ENCODE results near the gene CERKL. TPM values are rescaled to one million over a fixed set of nuclear protein-coding genes. Genes with fewer than 3 reads are reported as not detected.

The CERKL gene
- total RNA-seq, 6 experiments from 2014 or later = 0.37 TPM; not detected in 5

GRCh38 chr2:181605889-181606837 is 50.7 kb downstream of the CERKL start:
- DNase-seq = no peak
- ATAC-seq = no peak
- Histone ChIP-seq H3K4me3 (no peak overlapping the region), H3K36me3 (no peaks in the 10 kb centered on the region), H3K9me3 (no peaks in the 10 kb centered on the region), H3K27me3 (no peaks in the 10 kb centered on the region), H3K4me1 (no peaks in the 10 kb centered on the region), H3K27ac (no peak overlapping the region)
- 53% methylated on average over 3 of the region's 3 CpGs for WGBS (ENCODE audit: insufficient coverage, low coverage, low lambda C conversion rate, missing lambda C conversion rate)
- TF ChIP-seq CTCF (IDR thresholded peaks at IDR 0.05) (no peak), POLR2A (IDR thresholded peaks at IDR 0.05) (no peak)
- intact Hi-C loops (cut with DNase I) = no loop called here

- Histone ChIP-seq H3K4me1 (no peaks in the 10 kb centered on the region), H3K27ac (no peak overlapping the region), H3K36me3 (no peaks in the 10 kb centered on the region), H3K4me3 (no peak overlapping the region), H3K27me3 (no peaks in the 10 kb centered on the region), H3K9me3 (no peaks in the 10 kb centered on the region)
- ATAC-seq = no peak
- no peak for TF ChIP-seq POLR2A (IDR thresholded peaks at IDR 0.05)
- no peak for TF ChIP-seq CTCF (IDR thresholded peaks at IDR 0.05)
- no peak for DNase-seq
- intact Hi-C loops (cut with DNase I) = no loop called here
- WGBS (ENCODE audit: insufficient coverage, low coverage, low lambda C conversion rate, missing lambda C conversion rate) = 100% methylated on average over 1 of the region's 1 CpG
Observed at GRCh38 chr2:181602017-181602416, 54.9 kb downstream of the CERKL start.

GRCh38 chr2:181596556-181596955 is 60.3 kb downstream of the CERKL start:
- no peaks in the 10 kb centered on the region for H3K27me3 ChIP-seq
- 33% methylated on average over 1 of the region's 1 CpG for WGBS (ENCODE audit: insufficient coverage, low coverage, low lambda C conversion rate, missing lambda C conversion rate)
- ATAC-seq (no peak), DNase-seq (no peak)
- no peaks in the 10 kb centered on the region for H3K36me3 ChIP-seq
- TF ChIP-seq POLR2A (IDR thresholded peaks at IDR 0.05) = no peak
- TF ChIP-seq CTCF (IDR thresholded peaks at IDR 0.05) = no peak
- intact Hi-C loops (cut with DNase I) = no loop called here
- H3K4me3 ChIP-seq = no peak overlapping the region
- no peaks in the 10 kb centered on the region for H3K9me3 ChIP-seq
- H3K27ac ChIP-seq = no peak overlapping the region
- H3K4me1 ChIP-seq = no peaks in the 10 kb centered on the region

- Histone ChIP-seq H3K4me3 (no peak overlapping the region), H3K27ac (no peak overlapping the region), H3K36me3 (no peaks in the 10 kb centered on the region), H3K9me3 (no peaks in the 10 kb centered on the region), H3K4me1 (no peaks in the 10 kb centered on the region), H3K27me3 (no peaks in the 10 kb centered on the region)
- TF ChIP-seq POLR2A (IDR thresholded peaks at IDR 0.05) (no peak), CTCF (IDR thresholded peaks at IDR 0.05) (no peak)
- no peak for DNase-seq
- 47% methylated on average over 2 of the region's 2 CpGs for WGBS (ENCODE audit: insufficient coverage, low coverage, low lambda C conversion rate, missing lambda C conversion rate)
- intact Hi-C loops (cut with DNase I) = no loop called here
- no peak for ATAC-seq
Observed at GRCh38 chr2:181594322-181594721, 62.6 kb downstream of the CERKL start.
